CD4-positive, alpha-beta T cell treated with Interleukin-1 beta for 1 hour (primary cell): ENCODE measurements around the gene RAD18.
A peak's percentile ranks its signal among the peaks of the same experiment; 100 is the strongest.

Experiments used
- DNase-seq, 2 donors: peaks; one replicate each; pipeline ENCODE4 v3.0.0-alpha.2; 2020 to 2022

RAD18 gene

GRCh38 chr3:8963137-8963853 is at the start of gene RAD18:
TSS of gene RAD18 (minus strand) at chr3:8963472. CDS start at chr3:8963385, 87 bp downstream.
- peak; percentile 92 to 93 for DNase-seq

GRCh38 chr3:9012521-9012920 is 49.2 kb upstream of the RAD18 start:
- no peak for DNase-seq

GRCh38 chr3:9009976-9010545 is 46.8 kb upstream of the RAD18 start:
- DNase-seq = no peak

GRCh38 chr3:9008550-9009255 is 45.4 kb upstream of the RAD18 start:
- no peak for DNase-seq

GRCh38 chr3:9007928-9008327 is 44.7 kb upstream of the RAD18 start:
- DNase-seq = no peak

GRCh38 chr3:9007213-9007612 is 43.9 kb upstream of the RAD18 start:
- DNase-seq = no peak

- no peak for DNase-seq
These were observed 36.8 kb upstream of the RAD18 start for GRCh38 chr3:9000041-9000440.

- no peak for DNase-seq
These were observed 33.9 kb upstream of the RAD18 start for GRCh38 chr3:8997151-8997550.

- no peak for DNase-seq
These were observed 33.4 kb upstream of the RAD18 start for GRCh38 chr3:8996681-8997121.

GRCh38 chr3:8996216-8996615 is 32.9 kb upstream of the RAD18 start:
- DNase-seq = no peak

GRCh38 chr3:8994226-8994625 is 31.0 kb upstream of the RAD18 start:
- no peak for DNase-seq

- no peak for DNase-seq
These were observed 30.1 kb upstream of the RAD18 start for GRCh38 chr3:8993331-8993730.

GRCh38 chr3:8992854-8993253 is 29.6 kb upstream of the RAD18 start:
- no peak for DNase-seq

- DNase-seq = no peak
These were observed 28.9 kb upstream of the RAD18 start for GRCh38 chr3:8992199-8992598.

- no peak for DNase-seq
These were observed 27.3 kb upstream of the RAD18 start for GRCh38 chr3:8990266-8991215.

GRCh38 chr3:8988791-8989558 is 25.7 kb upstream of the RAD18 start:
- DNase-seq = no peak

- no peak for DNase-seq
These were observed 25.0 kb upstream of the RAD18 start for GRCh38 chr3:8988384-8988655.

- DNase-seq = peak; percentile 40 to 46
These were observed 24.5 kb upstream of the RAD18 start for GRCh38 chr3:8987645-8988383.

- DNase-seq = no peak
These were observed 24.0 kb upstream of the RAD18 start for GRCh38 chr3:8987226-8987625.

GRCh38 chr3:8986741-8987140 is 23.5 kb upstream of the RAD18 start:
- no peak for DNase-seq

- DNase-seq = no peak
These were observed 22.6 kb upstream of the RAD18 start for GRCh38 chr3:8985876-8986275.

GRCh38 chr3:8985411-8985831 is 22.1 kb upstream of the RAD18 start:
- no peak for DNase-seq
